GM21825 (cell line): Measurements from ENCODE around the gene TMCO4.
"Not testable (repeated sequence)": the region's sequence is repeated elsewhere in the genome, so short reads cannot be mapped to it uniquely, and the experiment has no call there.

Experiments used
- ATAC-seq: cut with Tn5 transposase; IDR thresholded peaks from one replicate; pipeline ENCODE4 v1.9.1; 2021; ENCODE audit warnings: mild to moderate bottlenecking, moderate library complexity; ENCODE audit not compliant: unreplicated experiment

The TMCO4 gene

DNA sequence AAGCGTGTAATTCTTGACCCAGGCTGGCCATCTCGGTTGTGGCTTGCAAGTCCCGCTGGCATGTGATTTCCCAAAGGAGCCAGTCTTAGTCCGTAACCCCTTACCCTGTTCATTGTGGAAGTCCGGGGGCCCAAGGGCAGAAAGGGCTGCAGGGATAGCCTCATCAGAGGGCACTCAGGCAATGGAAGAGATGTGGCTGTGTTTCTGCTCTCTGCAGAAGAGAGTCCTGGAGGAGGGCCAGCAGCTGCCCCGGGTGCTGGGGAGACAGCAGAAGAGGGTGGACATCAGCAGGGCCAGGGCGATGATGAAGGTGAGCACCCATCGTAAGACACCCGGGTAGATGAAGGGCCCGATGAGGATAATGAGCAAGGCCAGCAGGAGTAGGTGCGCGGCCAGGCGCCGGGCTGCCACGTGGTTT, 14.5 kb upstream of the TMCO4 start:
- ATAC-seq = no peak

DNA sequence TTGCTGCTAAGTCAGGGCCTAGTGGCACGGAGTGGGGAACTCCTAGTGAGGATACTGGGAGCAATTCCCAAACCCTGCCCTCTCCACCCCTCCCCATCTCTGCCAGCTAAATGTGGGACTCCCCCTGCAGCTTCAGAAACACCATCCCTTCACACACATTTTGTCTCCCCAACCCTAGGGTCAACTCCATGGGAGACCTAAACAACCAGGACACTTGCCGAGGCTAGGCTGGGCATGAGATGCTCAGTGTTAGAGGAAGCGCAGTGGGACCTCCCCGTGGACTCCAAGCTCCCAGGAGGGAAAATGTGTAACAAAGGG, 13.9 kb upstream of the TMCO4 start:
- ATAC-seq = no peak

DNA sequence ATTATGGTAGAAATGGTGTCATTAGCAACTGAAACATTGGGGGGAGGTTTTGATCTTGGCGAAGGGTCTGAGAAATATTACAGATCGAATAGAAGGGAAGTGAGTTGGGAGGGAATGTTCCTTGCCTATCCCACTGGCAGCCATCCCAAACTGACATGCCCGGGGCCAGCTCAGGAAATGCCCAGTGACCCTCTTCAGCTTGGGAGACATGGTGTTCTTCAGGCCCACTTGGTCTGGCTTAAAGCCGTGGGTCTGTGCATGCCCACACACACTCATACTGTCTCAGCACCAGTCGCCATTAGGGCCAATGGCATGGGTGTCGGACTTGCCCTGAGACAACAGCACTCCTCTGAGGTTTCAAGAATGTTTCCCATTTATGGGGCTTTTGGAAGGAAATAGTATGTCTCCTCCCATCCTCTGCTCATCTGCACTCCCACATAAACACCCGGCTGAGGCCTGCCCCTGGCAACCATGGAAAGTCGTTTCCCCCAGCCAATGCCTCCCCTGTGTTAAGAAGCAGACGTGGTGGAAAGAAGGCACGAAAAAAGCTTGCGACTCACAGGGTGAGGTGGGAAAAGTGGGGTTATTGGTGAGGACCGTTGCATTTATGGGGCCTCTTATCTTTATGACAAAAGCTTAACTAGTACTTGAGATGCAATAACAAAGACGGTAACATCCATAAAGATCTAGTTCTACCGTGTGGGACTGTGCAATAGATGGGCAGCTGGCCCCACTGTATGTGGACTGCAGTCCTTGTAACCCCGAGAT, 13.3 kb upstream of the TMCO4 start:
- no peak for ATAC-seq

DNA sequence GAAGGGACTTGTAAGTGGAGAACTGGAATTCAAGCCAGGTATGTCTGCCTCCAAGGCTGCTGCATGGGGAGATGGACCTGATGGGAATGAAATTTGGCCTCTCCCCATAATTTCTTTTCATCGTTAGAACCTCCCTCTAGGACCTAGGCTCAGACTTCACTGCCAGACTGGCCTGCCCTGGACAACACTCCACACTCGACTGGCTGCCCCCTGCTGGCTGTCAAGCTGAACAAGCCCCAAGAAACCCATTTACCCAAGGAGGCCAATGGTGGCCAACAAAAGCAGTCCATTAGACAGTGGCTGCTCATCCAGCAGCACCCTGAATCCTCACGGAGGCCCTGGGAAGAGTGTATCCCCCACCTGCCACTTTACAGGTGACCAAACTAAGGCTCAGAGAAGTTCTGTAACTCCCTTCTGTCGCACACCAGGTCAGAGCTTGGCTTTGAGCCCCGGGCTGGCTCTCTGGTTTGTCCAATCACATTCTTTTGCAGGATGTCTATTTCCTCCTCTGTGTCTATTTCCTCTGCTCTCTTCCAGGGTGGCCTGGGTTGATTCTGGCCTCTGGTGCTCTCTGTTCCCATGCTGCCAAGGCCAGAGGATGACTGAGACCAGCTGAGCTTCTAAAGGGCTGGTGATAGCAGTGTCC, 11.6 kb upstream of the TMCO4 start:
- no peak for ATAC-seq

DNA sequence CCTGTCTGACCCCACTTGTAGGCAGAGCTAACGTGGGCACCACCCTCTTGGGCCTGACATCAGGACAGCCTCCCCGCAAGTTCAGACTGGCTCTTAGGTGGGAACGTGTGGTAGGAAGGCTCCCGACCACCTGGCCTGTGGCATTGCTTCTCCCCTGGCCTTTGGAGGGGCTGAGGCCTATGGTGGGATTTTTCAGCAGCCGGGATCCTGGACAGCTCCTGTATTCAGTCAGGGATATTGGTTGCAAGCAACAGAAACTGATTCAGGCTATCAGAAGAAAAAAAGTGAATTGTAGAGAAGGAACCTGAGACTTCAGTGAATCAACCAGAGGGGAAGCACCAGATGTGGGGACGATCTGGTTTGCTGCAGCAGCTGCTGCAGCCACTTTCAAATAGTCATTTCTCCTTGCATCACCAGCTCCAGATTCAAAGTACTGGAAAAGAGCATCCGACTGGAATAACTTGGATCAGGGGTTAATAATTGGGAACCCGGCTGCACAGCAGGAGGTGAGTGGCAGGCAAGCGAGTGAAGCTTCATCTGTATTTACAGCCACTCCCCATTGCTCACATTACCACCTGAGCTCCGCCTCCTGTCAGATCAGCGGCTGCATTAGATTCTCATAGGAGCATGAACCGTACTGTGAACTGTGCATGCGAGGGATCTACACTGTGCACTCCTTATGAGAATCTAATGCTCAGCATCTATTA, 9.5 kb upstream of the TMCO4 start:
- ATAC-seq = no peak

DNA sequence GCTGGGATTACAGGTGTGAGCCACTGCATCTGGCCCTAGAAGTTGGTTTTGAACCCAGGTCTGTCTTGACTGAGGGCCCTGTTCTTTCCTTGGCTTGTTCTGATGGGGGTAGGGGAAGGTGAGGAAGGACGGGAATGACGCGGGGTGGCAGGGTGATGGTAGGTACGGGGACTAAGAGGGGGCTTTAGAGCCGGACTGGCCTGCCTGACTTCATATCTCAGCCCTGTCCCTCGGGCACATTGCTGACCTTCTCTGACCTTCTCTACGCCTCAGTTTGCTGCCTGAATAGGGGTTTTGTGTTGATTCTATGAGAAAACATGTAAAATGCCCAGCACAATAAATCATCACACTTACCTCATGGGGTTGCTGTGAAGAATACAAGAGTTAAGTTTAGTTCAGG, 8.6 kb upstream of the TMCO4 start:
- no peak for ATAC-seq

DNA sequence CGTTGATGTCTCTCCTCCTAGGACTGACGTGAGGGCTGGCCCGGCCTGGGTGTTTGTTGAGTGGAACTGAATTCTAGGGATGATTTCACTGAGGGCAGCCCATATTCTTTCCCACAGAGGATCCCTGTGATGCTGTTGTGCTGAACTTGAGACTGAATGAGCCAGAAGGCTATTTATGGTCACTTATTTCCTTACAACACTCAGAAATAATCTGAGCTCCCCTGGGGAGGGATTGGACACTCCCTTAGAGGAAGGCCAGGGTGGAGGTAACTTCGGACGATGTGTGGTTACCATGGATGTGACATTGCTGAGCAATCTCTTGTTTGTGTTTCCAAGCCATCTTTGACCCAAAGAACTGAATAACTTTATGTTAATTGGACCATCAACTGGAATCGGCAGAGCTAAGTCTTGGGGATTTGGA, 5.1 kb upstream of the TMCO4 start:
- ATAC-seq = no peak

DNA sequence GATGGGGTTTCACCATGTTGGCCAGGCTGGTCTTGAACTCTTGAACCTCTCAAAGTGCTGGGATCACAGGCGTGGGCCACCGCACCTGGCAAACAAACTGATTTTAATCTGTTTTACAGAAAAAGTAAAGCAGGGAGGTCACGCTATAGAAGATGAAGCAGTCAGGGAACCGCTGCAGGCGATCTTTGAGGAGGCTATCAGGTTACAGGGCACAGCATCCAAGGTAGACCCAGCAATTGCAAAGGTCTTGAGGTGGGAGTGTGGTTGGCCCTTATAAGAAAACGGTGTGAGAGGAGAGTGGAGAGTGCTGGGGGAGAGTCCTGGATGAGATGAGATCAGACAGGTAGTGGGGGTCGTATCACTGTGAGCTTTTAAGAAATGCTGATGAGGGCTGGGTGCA, 2.6 kb upstream of the TMCO4 start:
- no peak for ATAC-seq

DNA sequence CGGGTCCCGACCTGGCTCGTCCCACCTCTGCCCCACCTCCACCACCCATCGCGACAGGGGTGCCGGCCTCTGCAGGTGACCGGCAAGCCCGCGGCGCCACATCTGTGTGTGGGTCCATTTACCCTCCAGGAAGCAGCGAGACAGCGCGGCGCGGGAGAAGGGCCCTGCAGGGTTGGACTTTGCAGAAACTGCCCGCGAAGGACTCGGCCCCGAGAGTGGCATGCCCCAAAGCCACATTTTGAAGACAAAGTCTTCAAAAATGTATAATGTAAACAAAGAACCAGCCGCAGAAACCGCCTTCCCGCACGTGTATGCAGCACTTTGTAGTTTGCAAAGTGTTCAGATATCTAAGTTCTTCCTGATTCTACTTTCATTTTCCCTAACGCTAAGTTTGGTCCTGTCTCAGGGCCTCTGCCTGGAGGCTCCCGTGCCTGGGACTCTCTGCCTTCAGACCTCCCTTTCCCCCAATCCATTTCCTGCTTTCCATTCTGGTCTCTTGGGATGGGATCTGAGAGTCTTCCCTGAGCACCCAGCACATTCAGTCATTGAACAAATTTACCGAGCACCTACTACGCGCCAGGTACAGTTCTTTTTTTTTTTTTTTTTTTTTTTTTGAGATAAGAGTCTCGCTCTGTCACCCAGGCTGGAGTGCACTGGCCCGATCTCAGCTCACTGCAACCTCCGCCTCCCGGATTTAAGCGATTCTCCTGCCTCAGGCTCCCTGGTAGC, 524 bp upstream of the TMCO4 start:
- peak; percentile 42 for ATAC-seq

DNA sequence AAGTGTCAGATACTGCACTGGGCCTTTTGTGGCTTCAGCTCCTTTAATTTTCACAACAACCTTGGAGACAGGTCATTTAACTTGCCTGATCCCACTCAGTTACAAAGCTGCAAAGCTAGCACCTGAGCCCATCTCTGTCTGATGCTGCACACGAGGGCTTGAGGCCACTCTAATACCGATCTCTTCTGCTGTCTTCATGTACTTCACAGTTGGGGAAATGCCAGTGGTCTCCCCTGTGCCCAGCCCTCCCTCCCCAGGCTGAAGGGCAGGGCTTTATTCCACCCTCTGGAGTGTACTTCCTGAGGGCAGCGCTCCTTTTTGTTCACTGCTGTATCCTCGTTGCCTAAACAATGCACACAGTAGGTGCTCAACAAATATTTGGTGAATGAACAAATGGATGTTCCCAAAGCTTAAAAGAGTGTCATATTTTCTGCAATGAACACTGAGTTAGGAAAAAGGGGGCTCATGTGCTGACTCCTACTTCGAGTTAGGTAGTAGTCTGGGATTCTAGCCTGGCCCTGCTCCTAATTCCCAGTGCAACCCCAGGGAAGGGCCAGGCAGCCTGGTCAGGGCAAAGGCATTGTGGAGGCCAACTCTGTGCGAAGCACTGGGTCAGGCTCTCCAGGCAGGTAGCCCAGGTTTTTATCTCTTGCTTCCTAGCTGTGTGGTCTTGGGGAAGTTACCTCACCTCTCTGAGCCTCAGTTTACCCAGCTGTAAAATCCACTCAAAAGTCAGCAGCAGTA, 1.1 kb downstream of the TMCO4 start:
- ATAC-seq = no peak

DNA sequence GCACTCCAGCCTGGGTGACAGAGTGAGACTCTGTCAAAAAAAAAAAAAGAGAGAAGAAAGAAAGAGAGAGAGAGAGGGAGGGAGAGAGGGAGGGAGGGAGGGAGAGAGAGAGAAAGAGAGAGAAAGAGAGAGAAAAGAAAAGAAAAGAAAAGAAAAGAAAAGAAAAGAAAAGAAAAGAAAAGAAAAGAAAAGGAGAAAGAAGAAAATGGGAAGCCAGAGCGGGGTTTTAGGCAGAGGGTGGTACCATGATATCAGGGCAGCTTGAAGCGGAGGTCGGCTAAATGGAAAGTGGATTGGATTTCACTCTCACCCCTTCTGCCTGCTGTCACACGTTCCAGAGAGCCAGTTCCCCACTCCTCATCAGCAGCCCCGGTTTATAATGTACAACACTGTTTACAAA, 1.9 kb downstream of the TMCO4 start:
- no peak for ATAC-seq

DNA sequence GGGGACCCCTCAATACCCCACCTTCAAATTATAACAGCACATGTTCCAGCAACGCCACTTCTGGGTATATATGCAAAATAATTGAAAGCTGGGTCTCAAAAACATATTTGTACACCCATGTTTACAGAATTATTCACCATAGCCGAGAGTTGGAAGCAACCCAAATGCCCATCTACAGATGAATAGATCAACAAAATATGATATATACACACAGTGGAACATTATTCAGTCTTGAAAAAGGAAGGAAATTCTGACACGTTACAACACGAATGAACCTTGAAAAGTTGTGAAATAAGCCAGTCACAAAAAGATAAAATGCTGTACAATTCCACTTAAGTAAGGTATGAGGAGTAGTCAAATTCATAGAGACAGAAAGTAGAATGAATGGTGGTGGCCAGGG, 5.1 kb downstream of the TMCO4 start:
- no peak for ATAC-seq

DNA sequence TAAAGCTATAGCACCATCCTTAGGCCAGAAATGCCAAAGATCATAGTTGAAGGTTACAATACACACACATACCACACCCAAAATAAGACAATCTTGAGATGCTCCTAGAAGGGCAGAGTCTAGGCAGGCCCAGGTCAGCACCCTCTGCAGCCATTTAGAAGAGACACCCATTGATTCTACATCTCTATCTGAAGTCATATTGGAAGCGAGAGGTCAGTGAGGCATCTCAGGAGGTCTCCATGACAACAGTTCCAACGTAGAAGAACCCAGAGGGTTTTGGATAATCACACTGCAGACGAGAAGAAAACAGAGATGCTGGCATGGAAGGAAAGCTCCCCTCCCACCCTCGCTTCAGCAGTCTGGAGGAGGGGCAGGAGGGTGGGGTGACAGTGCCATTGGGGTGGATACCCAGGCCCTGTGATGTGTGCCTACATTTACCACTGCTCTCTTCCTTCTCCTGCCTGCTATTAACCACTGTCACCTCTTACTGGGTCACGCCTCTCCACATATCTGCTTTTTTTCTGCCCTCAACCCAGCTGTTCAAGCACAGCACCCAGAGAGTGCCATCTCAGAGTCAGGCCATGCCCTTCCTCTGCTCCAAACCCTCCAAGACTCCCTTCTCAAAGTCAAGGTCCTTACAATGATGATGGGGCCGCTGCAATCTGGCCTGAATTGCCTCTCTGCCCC, 6.2 kb downstream of the TMCO4 start:
- ATAC-seq = no peak

DNA sequence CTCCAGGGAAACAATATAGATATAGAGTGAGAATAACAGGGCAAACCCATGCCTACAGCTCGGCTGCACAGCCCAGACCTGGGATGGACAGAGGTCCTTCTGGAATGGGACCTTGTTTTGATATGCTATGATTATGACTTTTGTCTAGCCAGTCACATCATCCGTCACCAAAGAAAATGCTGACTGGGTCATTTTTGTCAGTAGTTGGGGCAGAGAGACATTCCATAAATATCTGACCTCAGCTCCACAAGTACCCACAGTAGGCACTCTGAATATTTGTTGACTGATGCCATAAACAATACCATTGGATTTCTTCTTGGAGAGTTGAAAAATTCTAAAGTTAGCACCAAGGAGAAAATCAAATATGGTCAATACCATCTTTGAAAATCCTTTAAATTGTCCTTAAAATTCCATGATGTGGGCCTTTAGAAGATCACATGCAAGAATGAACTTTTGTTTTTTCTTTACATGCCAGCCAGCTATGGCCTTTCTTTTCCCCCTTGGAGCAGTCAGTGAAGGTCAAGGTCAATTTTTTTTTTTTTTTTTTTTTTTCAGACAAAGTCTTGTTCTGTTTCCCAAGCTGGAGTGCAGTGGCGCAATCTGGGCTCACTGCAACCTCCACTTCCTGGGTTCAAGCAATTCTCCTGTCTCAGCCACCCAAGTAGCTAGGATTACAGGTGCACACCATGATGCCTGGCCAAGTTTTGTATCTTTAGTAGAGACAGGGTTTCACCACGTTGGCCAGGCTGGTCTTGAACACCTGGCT, 7.3 kb downstream of the TMCO4 start:
- no peak for ATAC-seq

DNA sequence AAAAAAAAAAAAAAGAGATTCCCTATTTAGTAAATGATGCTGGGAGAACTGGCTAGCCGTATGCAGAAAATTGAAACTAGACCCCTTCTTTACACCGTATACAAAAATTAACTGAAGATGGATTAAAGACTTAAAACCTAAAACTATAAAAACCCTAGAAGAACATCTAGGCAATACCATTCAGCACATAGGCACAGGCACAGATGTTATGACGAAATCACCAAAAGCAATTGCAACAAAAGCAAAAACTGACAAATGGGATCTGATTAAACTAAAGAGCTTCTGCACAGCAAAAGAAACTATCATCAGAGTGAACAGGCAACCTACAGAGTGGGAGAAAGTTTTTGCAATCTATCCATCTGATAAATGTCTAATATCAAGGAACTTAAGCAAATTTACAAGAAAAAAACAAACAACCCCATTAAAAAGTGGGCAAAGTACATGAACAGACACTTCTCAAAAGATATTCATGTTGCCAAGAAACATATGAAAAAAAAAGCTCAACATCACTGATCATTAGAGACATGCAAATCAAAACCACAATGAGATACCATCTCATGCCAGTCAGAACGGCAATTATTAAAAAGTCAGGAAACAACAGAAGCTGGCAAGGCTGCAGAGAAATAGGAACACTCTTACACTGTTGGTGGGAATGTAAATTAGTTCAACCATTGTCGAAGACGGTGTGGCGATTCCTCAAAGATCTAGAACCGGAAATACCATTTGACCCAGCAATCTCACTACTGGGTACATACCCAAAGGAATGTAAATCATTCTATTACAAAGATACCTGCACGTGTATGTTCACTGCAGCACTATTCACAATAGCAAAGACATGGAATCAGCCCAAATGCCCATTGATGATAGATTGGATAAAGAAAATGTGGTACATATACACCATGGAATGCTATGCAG, 9.4 kb downstream of the TMCO4 start:
- ATAC-seq = not testable (repeated sequence)

DNA sequence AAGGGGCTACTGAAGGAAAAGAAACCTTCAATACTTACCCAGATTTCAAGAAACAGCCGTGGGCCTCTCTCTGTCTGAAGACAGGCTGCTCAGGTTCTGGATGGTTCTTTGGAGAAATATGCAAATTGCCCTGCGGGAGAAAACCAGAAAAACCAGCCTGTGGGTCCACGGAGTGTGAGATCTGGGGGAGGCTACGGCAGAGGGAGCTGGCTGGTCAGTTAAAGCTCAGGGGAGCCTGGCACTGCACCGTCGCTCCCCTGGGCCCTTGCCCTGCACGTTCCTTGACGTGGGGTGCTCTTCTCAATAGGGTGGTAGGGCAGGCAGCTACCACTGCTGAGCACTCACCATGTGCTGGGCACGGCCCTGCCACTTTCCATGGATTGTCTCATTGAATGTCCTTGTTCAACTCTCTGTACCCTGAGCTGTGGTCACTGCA, 12.7 kb downstream of the TMCO4 start:
- ATAC-seq = no peak

DNA sequence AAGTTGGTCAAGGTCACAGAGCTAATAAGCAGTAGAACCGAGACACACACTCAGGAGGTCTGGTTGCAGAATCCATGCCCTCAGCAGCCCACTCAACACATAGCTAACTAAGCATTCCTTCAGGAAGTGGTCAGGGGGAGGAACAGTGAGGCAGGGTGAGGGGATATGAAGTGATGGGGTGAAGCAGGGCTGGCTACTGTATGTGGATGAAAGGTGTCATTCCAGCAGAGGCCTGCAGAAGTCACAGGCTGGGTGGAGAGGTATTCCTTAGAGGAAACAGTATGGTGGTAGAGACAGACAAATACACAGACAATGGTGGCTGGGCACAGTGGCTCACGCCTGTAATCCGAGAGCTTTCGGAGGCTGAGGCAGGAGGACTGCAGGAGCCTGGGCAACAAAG, 14.1 kb downstream of the TMCO4 start:
- no peak for ATAC-seq

DNA sequence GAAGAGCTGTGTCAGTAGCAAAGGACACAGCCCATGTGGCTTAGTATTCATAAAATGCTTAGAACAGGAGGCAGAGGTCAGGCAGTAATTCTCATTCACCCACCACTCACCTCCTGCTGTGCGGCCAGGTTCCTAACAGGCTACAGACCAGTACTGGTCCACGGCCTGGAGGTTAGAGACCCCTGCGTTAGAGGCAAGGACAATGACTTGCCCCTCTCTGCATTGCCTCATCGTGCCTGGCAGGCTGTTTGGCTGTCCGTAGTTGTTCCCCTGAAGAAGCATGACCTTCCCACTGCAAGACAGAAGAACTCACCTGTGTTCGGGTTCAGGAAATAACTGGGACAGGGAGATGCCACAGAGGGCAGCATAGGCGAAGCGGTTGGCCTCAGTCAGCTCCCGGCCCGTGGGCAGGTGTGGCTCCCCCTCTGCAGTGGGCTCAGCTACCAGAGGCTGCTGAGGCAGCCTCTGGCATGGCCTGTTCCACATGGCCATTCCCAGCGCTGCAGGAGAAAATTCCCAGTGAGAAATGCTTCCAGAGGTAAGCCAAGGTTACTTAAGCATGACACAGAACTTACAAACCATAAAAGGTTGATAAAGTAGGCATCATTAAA, 19.3 kb downstream of the TMCO4 start:
- ATAC-seq = no peak
